ENCODE data around the gene LRRC3C. TPM values are rescaled to one million over a fixed set of nuclear protein-coding genes. Genes with fewer than 3 reads are reported as not detected.

Gene LRRC3C
- polyA plus RNA-seq, 4 donors: not detected

DNA sequence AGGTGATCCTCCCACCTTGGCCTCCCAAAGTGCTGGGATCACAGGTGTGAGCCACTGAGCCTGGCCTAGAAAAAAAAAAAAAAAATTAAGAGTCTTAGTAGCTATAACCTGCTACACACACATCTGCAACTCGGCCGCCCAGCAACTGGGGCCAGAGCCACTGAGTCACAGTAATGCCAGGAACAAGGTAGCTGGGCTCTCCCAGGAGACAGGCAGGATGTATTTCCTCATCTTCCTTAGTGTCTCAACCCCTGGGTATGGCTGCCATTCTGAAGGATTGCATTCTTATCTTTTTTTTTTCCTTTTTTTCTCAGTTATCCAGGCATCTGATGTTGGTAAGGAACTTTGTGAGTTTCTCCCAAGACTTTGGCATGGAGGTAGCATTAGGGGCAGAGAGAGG lies 46.0 kb downstream of the LRRC3C start:
- no peak for DNase-seq (ENCODE audit: low read depth in 4 of 4, low spot score in 3 of 4)

DNA sequence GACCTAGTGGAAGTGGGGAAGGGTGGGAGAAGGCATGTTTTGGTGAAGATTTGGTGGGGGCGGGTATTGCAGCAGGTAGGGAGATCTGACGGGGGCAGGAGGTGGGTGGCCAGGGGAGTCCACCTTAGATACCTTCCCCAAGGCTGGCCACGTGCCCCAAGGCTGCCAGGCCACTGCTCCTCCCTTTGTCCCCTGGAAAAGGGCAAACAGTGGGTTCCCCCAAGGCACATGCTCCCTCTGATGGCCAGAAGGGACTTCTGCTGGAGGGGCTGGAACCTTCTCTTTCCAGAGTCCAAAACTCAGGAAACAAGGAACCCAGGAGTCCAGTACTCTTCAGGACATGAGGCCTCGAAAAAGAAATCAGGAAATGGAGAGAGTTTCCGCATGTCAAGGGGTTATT lies 46.9 kb downstream of the LRRC3C start:
- no peak for DNase-seq (ENCODE audit: low read depth in 4 of 4, low spot score in 3 of 4)

DNA sequence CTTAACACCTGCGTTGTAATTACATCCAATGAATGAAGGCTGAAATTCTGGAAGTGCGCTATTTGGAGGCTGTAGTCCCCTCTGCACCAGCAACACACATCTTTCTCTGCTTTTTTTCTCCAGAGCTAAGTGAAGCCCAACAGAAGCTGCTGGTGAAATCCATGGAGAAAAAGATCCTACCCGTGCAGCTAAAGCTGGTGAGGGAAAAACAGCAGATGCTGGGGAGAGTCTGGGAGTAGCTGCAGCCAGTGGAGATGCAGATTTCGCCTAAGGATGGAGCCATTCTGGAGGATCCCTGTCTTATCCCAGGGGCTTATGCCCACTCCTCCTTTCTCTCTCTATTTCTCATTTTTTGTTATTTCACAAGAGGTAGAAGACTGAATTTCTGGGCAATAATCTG lies 48.3 kb downstream of the LRRC3C start:
- no peak for DNase-seq (ENCODE audit: low read depth in 4 of 4, low spot score in 3 of 4)

DNA sequence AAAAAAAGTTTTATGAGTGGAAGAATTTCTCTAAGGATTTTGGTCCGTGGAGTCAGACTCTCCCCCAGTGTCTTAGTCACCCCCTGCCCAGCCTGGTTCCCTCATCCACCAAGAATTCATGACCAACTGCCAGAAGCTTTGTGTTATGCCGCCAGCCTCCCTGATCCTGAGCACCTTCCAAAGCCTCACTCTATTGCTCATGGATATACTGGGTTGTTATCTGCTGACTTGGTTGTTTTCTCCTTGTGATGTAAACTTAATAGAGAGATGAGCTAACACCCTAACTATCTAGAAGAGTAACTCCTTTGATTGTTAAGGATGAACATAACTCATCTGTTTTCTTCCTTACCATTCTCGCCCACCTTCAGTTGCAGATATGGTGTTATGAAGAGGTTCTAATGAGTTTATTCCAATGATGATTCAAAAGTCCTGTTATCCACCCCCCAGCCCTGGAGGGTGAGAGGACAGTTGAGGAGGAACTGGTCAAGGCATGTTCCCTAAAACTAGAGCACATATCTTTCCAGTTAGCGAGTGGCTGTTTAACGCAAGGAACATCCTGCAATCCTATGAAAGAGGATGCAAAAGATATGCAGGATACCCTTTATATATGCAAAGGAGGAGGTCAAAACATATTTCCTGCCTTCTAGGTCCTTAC lies 51.6 kb downstream of the LRRC3C start:
- no peak for DNase-seq (ENCODE audit: low read depth in 4 of 4, low spot score in 3 of 4)

- DNase-seq (ENCODE audit: low read depth in 4 of 4, low spot score in 3 of 4): no peak
These were observed 52.4 kb downstream of the LRRC3C start for GRCh38 chr17:39979893-39980350.

DNA sequence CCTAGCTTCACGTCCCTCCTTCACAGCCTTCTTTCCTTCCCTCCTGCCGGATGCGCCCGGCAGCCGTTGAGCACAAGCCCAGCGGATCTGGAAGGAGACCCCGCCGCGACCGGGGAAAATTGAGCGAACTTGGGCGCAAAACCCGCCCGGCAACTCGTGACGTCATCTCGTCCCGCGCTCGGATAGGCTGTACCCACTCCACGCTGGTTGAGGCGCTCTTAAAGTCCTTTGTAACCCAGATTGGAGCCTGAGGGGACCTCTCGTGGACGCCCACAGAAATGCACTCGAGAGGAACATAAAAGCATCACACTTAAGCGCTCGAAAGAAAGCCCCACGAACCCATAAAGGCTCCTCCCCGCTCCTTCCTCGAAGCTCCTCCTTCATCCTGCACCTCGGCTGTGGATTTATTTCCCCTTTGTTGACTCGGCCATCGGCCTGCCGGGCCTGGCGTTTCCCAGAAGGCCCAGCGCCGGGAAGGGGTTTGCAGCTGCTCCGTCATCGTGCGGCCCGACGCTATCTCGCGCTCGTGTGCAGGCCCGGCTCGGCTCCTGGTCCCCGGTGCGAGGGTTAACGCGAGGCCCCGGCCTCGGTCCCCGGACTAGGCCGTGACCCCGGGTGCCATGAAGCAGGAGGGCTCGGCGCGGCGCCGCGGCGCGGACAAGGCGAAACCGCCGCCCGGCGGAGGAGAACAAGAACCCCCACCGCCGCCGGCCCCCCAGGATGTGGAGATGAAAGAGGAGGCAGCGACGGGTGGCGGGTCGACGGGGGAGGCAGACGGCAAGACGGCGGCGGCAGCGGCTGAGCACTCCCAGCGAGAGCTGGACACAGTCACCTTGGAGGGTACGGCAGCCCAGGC lies 53.0 kb downstream of the LRRC3C start, which contains the start of gene PSMD3:
TSS of gene PSMD3 (plus strand) at position 457 of the 856 bp plus-strand sequence. CDS start at position 621, 164 bp downstream.
- peak; percentile 100 for DNase-seq (ENCODE audit: low read depth in 4 of 4, low spot score in 3 of 4)

DNA sequence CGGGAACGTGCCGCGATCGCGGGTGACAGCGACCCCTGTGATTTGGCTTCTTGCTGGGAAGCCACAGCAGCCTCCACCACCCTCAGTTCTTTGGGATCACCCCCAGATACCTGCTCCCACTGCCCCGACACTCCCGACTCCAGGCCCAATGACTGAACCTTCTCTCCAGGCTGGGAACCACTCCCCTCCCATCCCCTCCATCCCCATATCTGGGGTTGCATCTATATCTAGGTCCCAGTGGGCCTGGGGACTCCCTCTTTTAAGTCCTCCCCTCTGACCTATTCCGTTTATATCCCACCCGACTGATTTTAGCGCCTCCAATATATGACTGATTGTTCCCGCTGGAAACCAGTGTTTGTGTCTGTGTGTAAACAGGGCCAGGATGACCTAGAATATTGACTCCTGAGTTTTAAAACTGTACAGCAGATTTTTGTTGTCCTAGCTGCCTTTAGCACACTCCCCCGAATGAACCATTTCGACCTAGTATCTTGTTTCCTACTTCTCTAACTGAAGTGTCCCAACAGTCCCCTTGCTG lies 53.7 kb downstream of the LRRC3C start:
- no peak for DNase-seq (ENCODE audit: low read depth in 4 of 4, low spot score in 3 of 4)

DNA sequence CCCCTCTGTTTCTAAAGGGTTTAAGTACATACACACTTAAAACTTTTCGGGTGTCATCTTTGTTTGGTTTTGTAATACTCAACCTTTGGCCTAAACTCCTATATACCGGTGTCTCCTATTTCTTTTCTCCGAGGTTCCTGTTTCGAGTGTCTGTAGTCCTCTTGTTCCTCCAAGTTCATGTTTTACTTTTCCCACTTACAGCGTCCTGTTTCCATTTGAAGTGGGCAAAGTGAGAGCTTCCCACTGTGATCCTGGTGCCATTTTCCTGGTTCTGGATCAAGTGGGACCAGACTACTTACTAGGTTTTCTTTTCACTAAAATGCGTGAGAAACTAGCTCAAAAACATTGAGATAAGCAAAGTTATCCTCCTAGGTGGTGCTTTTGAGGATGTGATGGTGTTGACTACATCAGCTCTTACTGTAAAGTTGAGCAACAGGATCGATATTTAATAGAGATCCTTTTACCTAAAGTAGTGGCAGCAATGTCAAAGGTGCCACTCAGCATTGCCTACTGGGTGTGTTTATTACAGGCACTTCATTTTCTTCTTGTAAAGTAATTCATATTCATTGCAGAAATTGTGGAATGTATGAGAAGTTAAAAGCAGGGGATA lies 54.3 kb downstream of the LRRC3C start:
- no peak for DNase-seq (ENCODE audit: low read depth in 4 of 4, low spot score in 3 of 4)

- no peak for DNase-seq (ENCODE audit: low read depth in 4 of 4, low spot score in 3 of 4)
These were observed 60.8 kb downstream of the LRRC3C start for GRCh38 chr17:39988206-39988810.

DNA sequence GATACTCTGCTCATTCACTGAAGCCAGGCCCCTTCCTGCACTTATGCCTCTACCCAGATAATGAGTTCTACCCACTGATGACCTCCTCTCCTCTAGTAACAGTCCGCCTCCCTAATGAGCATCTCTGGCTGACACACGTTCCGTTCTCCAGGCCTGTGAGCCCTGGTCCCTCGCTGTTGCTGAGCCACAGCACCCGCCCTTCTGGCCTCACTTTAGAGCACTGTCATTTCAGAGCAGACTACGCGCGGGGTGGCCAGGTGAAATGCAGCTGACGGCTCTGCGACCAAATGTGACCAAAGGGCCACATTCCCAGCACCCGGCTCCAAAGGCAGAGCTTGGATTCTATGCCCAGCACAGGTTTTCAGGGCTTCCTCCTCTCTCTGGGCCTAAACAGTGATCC lies 66.9 kb downstream of the LRRC3C start:
- no peak for DNase-seq (ENCODE audit: low read depth in 4 of 4, low spot score in 3 of 4)

Other genes with a start within 250 kb of the LRRC3C start
- gene PGAP3, start 239.7 kb upstream of the LRRC3C start, polyA plus RNA-seq (ENCODE audit: insufficient read length in 4 of 4): 10 to 100 TPM; 26.5 to 45.9 (median 33.8) TPM
- gene ERBB2, start 227.7 kb upstream of the LRRC3C start, polyA plus RNA-seq (ENCODE audit: insufficient read length in 4 of 4): 100 to 1,000 TPM; 103 to 205 (median 178) TPM
- gene MIEN1, start 197.2 kb upstream of the LRRC3C start, polyA plus RNA-seq (ENCODE audit: insufficient read length in 4 of 4): 10 to 100 TPM; 19.6 to 37.8 (median 34.2) TPM
- gene GRB7, start 189.8 kb upstream of the LRRC3C start, polyA plus RNA-seq (ENCODE audit: insufficient read length in 4 of 4): 10 to 100 TPM in 3 of 4 donors, 1 to 10 TPM in 1; 2.7 to 48.8 (median 33.1) TPM
- gene IKZF3, start 63.4 kb upstream of the LRRC3C start, polyA plus RNA-seq (ENCODE audit: insufficient read length in 4 of 4): under 1 TPM; 0.23 to 0.35 (median 0.30) TPM
- not detected for gene ZPBP2, start 59.5 kb upstream of the LRRC3C start, polyA plus RNA-seq (ENCODE audit: insufficient read length in 4 of 4)
- gene GSDMB, start 9.1 kb upstream of the LRRC3C start, polyA plus RNA-seq (ENCODE audit: insufficient read length in 4 of 4): 10 to 100 TPM in 3 of 4 donors, 1 to 10 TPM in 1; 8.2 to 34.0 (median 14.7) TPM
- gene ORMDL3, start 131 bp upstream of the LRRC3C start, polyA plus RNA-seq (ENCODE audit: insufficient read length in 4 of 4): 100 to 1,000 TPM in 2 of 4 donors, 10 to 100 TPM in 2; 89.8 to 105 (median 98.7) TPM
- gene GSDMA, start 35.3 kb downstream of the LRRC3C start, polyA plus RNA-seq (ENCODE audit: insufficient read length in 4 of 4): 1 to 10 TPM in 3 of 4 donors, under 1 TPM in 1; 0.20 to 3.7 (median 2.4) TPM
- gene PSMD3, start 53.1 kb downstream of the LRRC3C start, polyA plus RNA-seq (ENCODE audit: insufficient read length in 4 of 4): 100 to 1,000 TPM in 2 of 4 donors, 10 to 100 TPM in 2; 87.3 to 122 (median 107) TPM
- gene CSF3, start 87.7 kb downstream of the LRRC3C start, polyA plus RNA-seq (ENCODE audit: insufficient read length in 4 of 4): under 1 TPM in 1 of 4 donors, not detected in 3; 0.23 TPM
- gene MED24, start 126.7 kb downstream of the LRRC3C start, polyA plus RNA-seq (ENCODE audit: insufficient read length in 4 of 4): 100 to 1,000 TPM in 2 of 4 donors, 10 to 100 TPM in 2; 83.4 to 132 (median 104) TPM
- gene THRA, start 135.2 kb downstream of the LRRC3C start, polyA plus RNA-seq (ENCODE audit: insufficient read length in 4 of 4): 10 to 100 TPM; 47.8 to 83.6 (median 52.8) TPM
- 1 to 10 TPM; 3.1 to 5.5 (median 4.2) TPM for gene NR1D1, start 172.9 kb downstream of the LRRC3C start, polyA plus RNA-seq (ENCODE audit: insufficient read length in 4 of 4)
- gene MSL1, start 194.2 kb downstream of the LRRC3C start, polyA plus RNA-seq (ENCODE audit: insufficient read length in 4 of 4): 100 to 1,000 TPM; 166 to 177 (median 173) TPM
- 100 to 1,000 TPM in 2 of 4 donors, 10 to 100 TPM in 2; 85.9 to 115 (median 102) TPM for gene CASC3, start 212.8 kb downstream of the LRRC3C start, polyA plus RNA-seq (ENCODE audit: insufficient read length in 4 of 4)
- 10 to 100 TPM in 2 of 4 donors, 1 to 10 TPM in 2; 6.1 to 14.4 (median 10.0) TPM for gene RAPGEFL1, start 249.7 kb downstream of the LRRC3C start, polyA plus RNA-seq (ENCODE audit: insufficient read length in 4 of 4)

Data from left renal pelvis (tissue), 4 donors.